Mesothelial cell of epicardium (in vitro differentiated cells): ENCODE data around the gene RANBP9. TPM values are rescaled to one million over a fixed set of nuclear protein-coding genes. Genes with fewer than 3 reads are reported as not detected.
A peak's percentile ranks its signal among the peaks of the same experiment; 100 is the strongest.

Experiments used
- DNase-seq, 2 experiments: peaks; one replicate each; pipeline ENCODE4 v3.0.0; 2021; ENCODE audit warnings: low spot score in 2 of 2; ENCODE audit not compliant: unreplicated experiment in 2 of 2
- H3K27ac Mint-ChIP-seq: 2 replicates; pipeline ENCODE4 v1.8.0; 2021; ENCODE audit warnings: mixed read lengths
- H3K27me3 Mint-ChIP-seq: 2 replicates; pipeline ENCODE4 v1.8.0; 2021; ENCODE audit warnings: low read depth, mixed read lengths
- H3K36me3 Mint-ChIP-seq: 2 replicates; pipeline ENCODE4 v1.8.0; 2021; ENCODE audit warnings: mixed read lengths
- H3K4me1 Mint-ChIP-seq: 2 replicates; pipeline ENCODE4 v1.8.0; 2021; ENCODE audit warnings: mixed read lengths
- H3K4me3 Mint-ChIP-seq: 2 replicates; pipeline ENCODE4 v1.8.0; 2021; ENCODE audit warnings: mild to moderate bottlenecking, moderate library complexity, mixed read lengths
- H3K9me3 Mint-ChIP-seq: 2 replicates; pipeline ENCODE4 v1.8.0; 2021; ENCODE audit warnings: mixed read lengths
- total RNA-seq: library from RNA; stranded (reverse); gene quantifications from 3 replicates; pipeline ENCODE4 v1.2.1, GENCODE V29; 2021
- TF ChIP-seq, protein P1 (sequence below): fragments of 200-600 bp; sonication (generic); IDR thresholded peaks from one replicate; pipeline ENCODE4 v1.5.0; 2021; ENCODE audit warnings: antibody characterized with exemption; ENCODE audit not compliant: unreplicated experiment

The RANBP9 gene
- total RNA-seq, 1 donor from 2014 or later: 46.9 TPM

DNA sequence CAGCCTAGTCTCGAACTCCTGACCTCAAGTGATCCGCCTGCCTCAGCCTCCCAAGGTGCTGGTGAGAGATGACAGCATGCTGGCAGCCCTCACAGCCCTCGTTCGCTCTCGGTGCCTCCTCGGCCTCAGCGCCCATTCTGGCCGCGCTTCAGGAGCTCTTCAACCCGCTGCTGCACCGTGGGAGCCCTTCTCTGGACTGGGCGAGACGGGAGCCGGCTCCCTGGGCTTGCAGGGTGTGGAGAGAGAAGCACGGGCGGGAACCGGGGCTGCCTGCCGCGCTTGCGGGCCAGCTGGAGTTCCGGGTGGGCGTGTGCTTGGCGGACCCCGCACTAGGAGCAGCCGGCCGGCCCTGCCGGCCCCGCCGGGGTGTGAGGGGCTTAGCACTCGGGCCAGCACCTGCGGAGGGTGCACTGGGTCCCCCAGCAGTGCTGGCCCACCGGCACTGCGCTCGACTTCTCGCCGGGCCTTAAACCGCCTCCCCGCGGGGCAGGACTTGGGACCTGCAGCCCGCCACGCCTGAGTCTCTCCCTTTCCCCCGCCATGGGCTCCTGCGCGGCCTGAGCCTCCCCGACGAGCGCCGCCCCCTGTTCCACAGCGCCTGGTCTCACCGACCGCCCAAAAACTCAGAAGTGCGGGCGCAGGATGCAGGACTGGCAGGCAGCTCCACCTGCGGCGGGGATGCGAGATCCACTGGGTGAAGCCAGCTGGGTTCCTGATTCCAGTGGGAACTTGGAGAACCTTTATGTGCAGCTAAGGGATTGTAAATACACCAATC, 31.5 kb upstream of the RANBP9 start:
- H3K27ac Mint-ChIP-seq: no peak overlapping the region
- no peak overlapping the region for H3K4me3 Mint-ChIP-seq
- no peaks in the 10 kb centered on the region for H3K4me1 Mint-ChIP-seq
- no peak for DNase-seq
- H3K36me3 Mint-ChIP-seq: no peaks in the 10 kb centered on the region
- H3K27me3 Mint-ChIP-seq: no peaks in the 10 kb centered on the region
- TF ChIP-seq, protein P1, sequence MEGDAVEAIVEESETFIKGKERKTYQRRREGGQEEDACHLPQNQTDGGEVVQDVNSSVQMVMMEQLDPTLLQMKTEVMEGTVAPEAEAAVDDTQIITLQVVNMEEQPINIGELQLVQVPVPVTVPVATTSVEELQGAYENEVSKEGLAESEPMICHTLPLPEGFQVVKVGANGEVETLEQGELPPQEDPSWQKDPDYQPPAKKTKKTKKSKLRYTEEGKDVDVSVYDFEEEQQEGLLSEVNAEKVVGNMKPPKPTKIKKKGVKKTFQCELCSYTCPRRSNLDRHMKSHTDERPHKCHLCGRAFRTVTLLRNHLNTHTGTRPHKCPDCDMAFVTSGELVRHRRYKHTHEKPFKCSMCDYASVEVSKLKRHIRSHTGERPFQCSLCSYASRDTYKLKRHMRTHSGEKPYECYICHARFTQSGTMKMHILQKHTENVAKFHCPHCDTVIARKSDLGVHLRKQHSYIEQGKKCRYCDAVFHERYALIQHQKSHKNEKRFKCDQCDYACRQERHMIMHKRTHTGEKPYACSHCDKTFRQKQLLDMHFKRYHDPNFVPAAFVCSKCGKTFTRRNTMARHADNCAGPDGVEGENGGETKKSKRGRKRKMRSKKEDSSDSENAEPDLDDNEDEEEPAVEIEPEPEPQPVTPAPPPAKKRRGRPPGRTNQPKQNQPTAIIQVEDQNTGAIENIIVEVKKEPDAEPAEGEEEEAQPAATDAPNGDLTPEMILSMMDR: no peak
- peaks cover 8% of the 10 kb centered on the region for H3K9me3 Mint-ChIP-seq

DNA sequence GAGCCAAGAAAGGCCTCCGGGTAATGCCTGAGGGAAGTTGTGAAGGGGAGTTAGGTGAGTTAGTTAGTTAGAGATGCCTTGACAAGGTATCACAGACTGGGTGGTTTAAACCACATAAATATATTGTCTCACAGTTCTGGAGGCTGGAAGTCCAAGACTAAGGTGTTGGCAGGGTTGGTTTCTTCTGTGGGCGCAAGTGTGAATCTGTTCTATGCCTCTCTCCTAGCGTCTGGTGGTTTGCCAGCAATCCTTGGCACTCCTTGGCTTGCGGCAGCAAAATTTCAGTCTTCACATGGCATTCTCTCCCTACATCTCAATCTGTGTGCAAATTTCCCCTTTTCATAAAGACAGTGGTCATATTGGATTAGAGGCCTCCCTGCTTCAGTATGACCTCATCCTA, 29.7 kb upstream of the RANBP9 start:
- DNase-seq: no peak
- TF ChIP-seq, protein P1: no peak
- peaks cover 8% of the 10 kb centered on the region for H3K9me3 Mint-ChIP-seq
- no peaks in the 10 kb centered on the region for H3K4me1 Mint-ChIP-seq
- H3K27me3 Mint-ChIP-seq: no peaks in the 10 kb centered on the region
- no peaks in the 10 kb centered on the region for H3K36me3 Mint-ChIP-seq
- H3K27ac Mint-ChIP-seq: no peak overlapping the region
- H3K4me3 Mint-ChIP-seq: no peak overlapping the region

DNA sequence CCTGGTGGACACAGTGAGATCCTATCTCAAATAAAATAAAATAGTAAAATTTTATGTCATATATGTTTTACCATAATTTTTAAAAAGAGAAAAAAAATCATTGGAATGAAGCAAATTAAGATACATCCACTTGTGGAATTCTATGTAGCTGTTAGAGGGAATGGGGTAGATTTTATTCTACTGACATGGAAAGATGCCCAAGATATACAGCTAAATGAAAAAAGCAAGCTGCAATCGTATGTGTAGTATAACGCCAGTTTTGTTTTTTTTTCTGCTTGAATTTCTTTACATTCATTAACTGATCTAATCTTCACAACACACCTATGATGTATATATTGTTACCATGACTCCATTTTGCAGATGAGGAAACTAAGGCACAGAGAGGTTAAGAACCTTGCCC, 23.4 kb upstream of the RANBP9 start:
- H3K4me1 Mint-ChIP-seq: peaks cover 7% of the 10 kb centered on the region
- no peaks in the 10 kb centered on the region for H3K27me3 Mint-ChIP-seq
- DNase-seq: no peak
- TF ChIP-seq, protein P1: no peak
- H3K36me3 Mint-ChIP-seq: no peaks in the 10 kb centered on the region
- H3K9me3 Mint-ChIP-seq: no peaks in the 10 kb centered on the region
- no peak overlapping the region for H3K27ac Mint-ChIP-seq
- H3K4me3 Mint-ChIP-seq: no peak overlapping the region

DNA sequence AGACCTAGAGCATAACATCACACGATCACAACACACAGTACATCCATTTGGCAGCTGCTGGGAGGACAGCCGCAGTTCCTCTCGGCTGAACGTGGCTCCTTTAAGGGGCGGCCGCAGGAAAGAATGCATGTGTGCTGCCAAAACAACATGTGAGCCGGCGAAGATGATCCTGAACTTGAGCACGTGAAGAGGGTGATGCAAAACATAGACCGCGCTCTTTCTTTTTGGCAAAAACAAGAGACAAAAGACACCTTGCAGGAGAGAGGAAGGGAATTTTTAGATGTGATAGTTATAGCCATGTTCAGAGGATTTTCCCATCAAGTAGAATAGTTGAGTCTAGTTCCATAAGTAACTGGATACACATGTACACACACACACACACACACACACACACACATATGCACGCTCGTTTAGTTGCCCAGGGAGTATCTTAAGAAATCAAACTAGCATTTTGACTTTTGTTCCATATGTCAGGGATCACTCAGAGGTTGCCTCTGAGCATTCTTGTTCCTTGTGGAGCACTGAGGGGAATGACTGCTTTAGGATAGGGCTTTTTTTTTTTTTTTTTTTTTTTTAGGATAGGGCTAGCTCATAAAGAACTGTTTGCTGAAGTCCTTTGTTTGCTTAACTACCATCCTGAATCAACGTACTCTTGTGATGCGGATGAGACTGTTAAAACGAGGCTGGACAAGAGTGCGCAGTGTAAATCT, 21.7 kb upstream of the RANBP9 start:
- Mint-ChIP-seq H3K9me3 (peaks cover 3% of the 10 kb centered on the region), H3K27me3 (no peaks in the 10 kb centered on the region), H3K36me3 (no peaks in the 10 kb centered on the region), H3K27ac (peak overlapping the region; percentile 33), H3K4me3 (peak overlapping the region; percentile 31), H3K4me1 (peaks cover 7% of the 10 kb centered on the region)
- TF ChIP-seq, protein P1: no peak
- DNase-seq: peak in 1 of 2 experiments; percentile 45

DNA sequence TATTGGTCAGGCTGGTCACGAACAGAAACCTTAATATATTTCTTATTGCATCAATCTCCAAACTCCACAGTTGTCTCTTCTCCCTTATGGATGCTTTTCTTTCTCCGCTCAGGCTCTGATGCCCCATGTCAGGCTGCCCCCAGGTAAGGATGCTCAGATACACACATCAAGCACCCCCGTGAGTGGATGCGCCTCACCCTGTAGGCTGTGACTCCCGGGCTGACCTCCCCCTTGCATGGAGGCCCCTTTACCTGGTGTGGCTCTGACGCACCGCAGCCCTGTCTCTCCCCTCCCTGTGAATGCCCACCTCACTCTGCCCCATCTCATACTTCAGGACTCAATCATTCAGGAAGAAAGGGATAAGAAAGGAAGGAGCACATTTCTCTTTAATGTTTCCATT, 19.1 kb upstream of the RANBP9 start:
- TF ChIP-seq, protein P1: no peak
- no peak overlapping the region for H3K4me3 Mint-ChIP-seq
- H3K9me3 Mint-ChIP-seq: peaks cover 5% of the 10 kb centered on the region
- H3K27ac Mint-ChIP-seq: no peak overlapping the region
- no peak for DNase-seq
- H3K27me3 Mint-ChIP-seq: no peaks in the 10 kb centered on the region
- H3K36me3 Mint-ChIP-seq: no peaks in the 10 kb centered on the region
- peaks cover 7% of the 10 kb centered on the region for H3K4me1 Mint-ChIP-seq
